ENCODE results near the gene RASGRF1. TPM values are rescaled to one million over a fixed set of nuclear protein-coding genes. Genes with fewer than 3 reads are reported as not detected.
"Not testable (repeated sequence)": the region's sequence is repeated elsewhere in the genome, so short reads cannot be mapped to it uniquely, and the experiment has no call there.

Gene RASGRF1
- total RNA-seq = 0.11 TPM
- long read RNA-seq, partial matches to known transcripts = 0 of 3 reads
- long read RNA-seq, other reads (novel, unspliced or antisense) = 3 of 3 reads

GRCh38 chr15:79090487-79091203 is at the start of gene RASGRF1:
Gene RASGRF1 (minus strand): TSS chr15:79090780. CDS start chr15:79090498, 282 bp downstream.
- peak; percentile 27 for DNase-seq (ENCODE audit: low spot score)
- intact Hi-C loops (cut with DNase I) = no loop called here

- intact Hi-C loops (cut with DNase I) = no loop called here
- no peak for DNase-seq (ENCODE audit: low spot score)
Observed at GRCh38 chr15:79136434-79137046, 46.0 kb upstream of the RASGRF1 start.

- no peak for DNase-seq (ENCODE audit: low spot score)
- intact Hi-C loops (cut with DNase I) = no loop called here
Observed at GRCh38 chr15:79133309-79133708, 42.7 kb upstream of the RASGRF1 start.

- DNase-seq (ENCODE audit: low spot score) = no peak
- intact Hi-C loops (cut with DNase I) = no loop called here
Observed at GRCh38 chr15:79132770-79133169, 42.2 kb upstream of the RASGRF1 start.

GRCh38 chr15:79132361-79132760 is 41.8 kb upstream of the RASGRF1 start:
- no peak for DNase-seq (ENCODE audit: low spot score)
- intact Hi-C loops (cut with DNase I) = no loop called here

- DNase-seq (ENCODE audit: low spot score) = no peak
- intact Hi-C loops (cut with DNase I) = no loop called here
Observed at GRCh38 chr15:79130535-79131130, 40.1 kb upstream of the RASGRF1 start.

GRCh38 chr15:79129235-79129634 is 38.7 kb upstream of the RASGRF1 start:
- no peak for DNase-seq (ENCODE audit: low spot score)
- intact Hi-C loops (cut with DNase I) = no loop called here

GRCh38 chr15:79128556-79128955 is 38.0 kb upstream of the RASGRF1 start:
- intact Hi-C loops (cut with DNase I) = no loop called here
- no peak for DNase-seq (ENCODE audit: low spot score)

- DNase-seq (ENCODE audit: low spot score) = no peak
- intact Hi-C loops (cut with DNase I) = no loop called here
Observed at GRCh38 chr15:79124388-79124787, 33.8 kb upstream of the RASGRF1 start.

GRCh38 chr15:79122991-79123390 is 32.4 kb upstream of the RASGRF1 start:
- no peak for DNase-seq (ENCODE audit: low spot score)
- intact Hi-C loops (cut with DNase I) = no loop called here

GRCh38 chr15:79122391-79122790 is 31.8 kb upstream of the RASGRF1 start:
- intact Hi-C loops (cut with DNase I) = no loop called here
- DNase-seq (ENCODE audit: low spot score) = no peak

- no peak for DNase-seq (ENCODE audit: low spot score)
- intact Hi-C loops (cut with DNase I) = no loop called here
Observed at GRCh38 chr15:79121571-79121970, 31.0 kb upstream of the RASGRF1 start.

- intact Hi-C loops (cut with DNase I) = no loop called here
- no peak for DNase-seq (ENCODE audit: low spot score)
Observed at GRCh38 chr15:79117442-79118204, 27.0 kb upstream of the RASGRF1 start.

GRCh38 chr15:79116771-79117170 is 26.2 kb upstream of the RASGRF1 start:
- DNase-seq (ENCODE audit: low spot score) = no peak
- intact Hi-C loops (cut with DNase I) = no loop called here

- DNase-seq (ENCODE audit: low spot score) = no peak
- intact Hi-C loops (cut with DNase I) = no loop called here
Observed at GRCh38 chr15:79115986-79116665, 25.5 kb upstream of the RASGRF1 start.

- intact Hi-C loops (cut with DNase I) = no loop called here
- no peak for DNase-seq (ENCODE audit: low spot score)
Observed at GRCh38 chr15:79113831-79114230, 23.3 kb upstream of the RASGRF1 start.

GRCh38 chr15:79111404-79111803 is 20.8 kb upstream of the RASGRF1 start:
- intact Hi-C loops (cut with DNase I); DNase-seq (ENCODE audit: low spot score): not testable (repeated sequence)

GRCh38 chr15:79105141-79105540 is 14.6 kb upstream of the RASGRF1 start:
- intact Hi-C loops (cut with DNase I) = no loop called here
- DNase-seq (ENCODE audit: low spot score) = no peak

GRCh38 chr15:79102595-79102994 is 12.0 kb upstream of the RASGRF1 start:
- DNase-seq (ENCODE audit: low spot score) = peak; percentile 69
- intact Hi-C loops (cut with DNase I) = no loop called here

All from cardiac septum (tissue), 1 donor.